Fibroblast of skin of back (primary cell): ENCODE measurements around the gene SETSIP. TPM values are rescaled to one million over a fixed set of nuclear protein-coding genes. Genes with fewer than 3 reads are reported as not detected.
"Not testable (repeated sequence)": the region's sequence is repeated elsewhere in the genome, so short reads cannot be mapped to it uniquely, and the experiment has no call there.

ENCODE experiments used
- DNase-seq: peaks from one replicate; pipeline ENCODE4 v3.0.0-alpha.2; 2013
- polyA plus RNA-seq, 2 experiments: library from polyadenylated mRNA; unstranded; fragments of 120-200 nt; gene quantifications; one replicate each; pipeline ENCODE4 v1.2.1, GENCODE V29; 2013; ENCODE audit not compliant: insufficient read length in 2 of 2

The SETSIP gene
- 0.66 TPM for polyA plus RNA-seq (2013, experiment 1 of 2; ENCODE audit: insufficient read length)
- polyA plus RNA-seq (2013, experiment 2 of 2; ENCODE audit: insufficient read length) = 0.40 TPM

GRCh38 chr1:92075311-92075710 is at the start of gene SETSIP:
Gene SETSIP, minus strand, starts transcription at chr1:92075411. Its CDS starts 0 bp downstream, at chr1:92075411.
- no peak for DNase-seq

- no peak for DNase-seq
These were observed 48.7 kb upstream of the SETSIP start for GRCh38 chr1:92123868-92124267.

GRCh38 chr1:92118826-92119225 is 43.6 kb upstream of the SETSIP start:
- DNase-seq = peak; percentile 6

- no peak for DNase-seq
These were observed 42.3 kb upstream of the SETSIP start for GRCh38 chr1:92117526-92117925.

- DNase-seq = no peak
These were observed 33.4 kb upstream of the SETSIP start for GRCh38 chr1:92108631-92109030.

- no peak for DNase-seq
These were observed 30.4 kb upstream of the SETSIP start for GRCh38 chr1:92105546-92106081.

- no peak for DNase-seq
These were observed 21.1 kb upstream of the SETSIP start for GRCh38 chr1:92096317-92096716.

GRCh38 chr1:92095874-92096273 is 20.7 kb upstream of the SETSIP start:
- DNase-seq = no peak

GRCh38 chr1:92094595-92094994 is 19.4 kb upstream of the SETSIP start:
- DNase-seq = no peak

- DNase-seq = no peak
These were observed 18.9 kb upstream of the SETSIP start for GRCh38 chr1:92094090-92094489.

- DNase-seq = no peak
These were observed 16.4 kb upstream of the SETSIP start for GRCh38 chr1:92091625-92092024.

GRCh38 chr1:92087542-92087941 is 12.3 kb upstream of the SETSIP start:
- peak; percentile 38 for DNase-seq

- no peak for DNase-seq
These were observed 10.5 kb upstream of the SETSIP start for GRCh38 chr1:92085727-92086126.

GRCh38 chr1:92084651-92085050 is 9.4 kb upstream of the SETSIP start:
- no peak for DNase-seq

- DNase-seq = no peak
These were observed 5.8 kb upstream of the SETSIP start for GRCh38 chr1:92081031-92081430.

GRCh38 chr1:92080128-92080985 is 5.1 kb upstream of the SETSIP start, which contains the start of gene BTBD8:
Gene BTBD8, plus strand, starts transcription at chr1:92080345. Its CDS starts 227 bp downstream, at chr1:92080572.
- peak; percentile 70 for DNase-seq

GRCh38 chr1:92079441-92079840 is 4.2 kb upstream of the SETSIP start:
- DNase-seq = no peak

GRCh38 chr1:92078077-92078476 is 2.9 kb upstream of the SETSIP start:
- DNase-seq = not testable (repeated sequence)

GRCh38 chr1:92076363-92076762 is 1.2 kb upstream of the SETSIP start:
- DNase-seq = no peak

GRCh38 chr1:92074446-92074845 is 765 bp downstream of the SETSIP start:
- not testable (repeated sequence) for DNase-seq

- DNase-seq = no peak
These were observed 4.3 kb downstream of the SETSIP start for GRCh38 chr1:92070892-92071291.

GRCh38 chr1:92066321-92066720 is 8.9 kb downstream of the SETSIP start:
- no peak for DNase-seq

GRCh38 chr1:92065042-92065441 is 10.2 kb downstream of the SETSIP start:
- DNase-seq = no peak

- no peak for DNase-seq
These were observed 23.3 kb downstream of the SETSIP start for GRCh38 chr1:92051948-92052347.
